Smooth muscle cell (in vitro differentiated cells): ENCODE results near the gene SLC43A2. TPM values are rescaled to one million over a fixed set of nuclear protein-coding genes. Genes with fewer than 3 reads are reported as not detected.

Experiments
- DNase-seq: peaks from one replicate; lab custom pipeline; 2025; ENCODE audit not compliant: unreplicated experiment; lab: John Stamatoyannopoulos, UW
- H2AFZ ChIP-seq: fragments of 200-600 bp; sonication (generic); 2 replicates; pipeline ENCODE4 v1.6.0; 2016; ENCODE audit warnings: antibody characterized with exemption, low read depth, mild to moderate bottlenecking
- H3F3A ChIP-seq: fragments of 200-600 bp; sonication (generic); 2 replicates; pipeline ENCODE4 v1.6.0; 2017; ENCODE audit warnings: antibody characterized with exemption, low read depth
- H3K27ac ChIP-seq: fragments of 200-600 bp; sonication (generic); 2 replicates; pipeline ENCODE4 v1.5.1; 2016; ENCODE audit warnings: low read depth, mild to moderate bottlenecking
- H3K27me3 ChIP-seq: fragments of 200-600 bp; sonication (generic); 2 replicates; pipeline ENCODE4 v1.6.1; 2016; ENCODE audit warnings: low read depth, mild to moderate bottlenecking
- H3K36me3 ChIP-seq: fragments of 200-600 bp; sonication (generic); 2 replicates; pipeline ENCODE4 v1.5.1; 2016; ENCODE audit warnings: low read depth
- H3K4me1 ChIP-seq: fragments of 200-600 bp; sonication (generic); 2 replicates; pipeline ENCODE4 v1.5.1; 2016; ENCODE audit warnings: low read depth
- H3K4me2 ChIP-seq: fragments of 200-600 bp; sonication (generic); 2 replicates; pipeline ENCODE4 v1.6.0; 2016; ENCODE audit warnings: mild to moderate bottlenecking
- H3K4me3 ChIP-seq: fragments of 200-600 bp; sonication (generic); 2 replicates; pipeline ENCODE4 v1.5.1; 2016; ENCODE audit warnings: mild to moderate bottlenecking
- H3K79me2 ChIP-seq: fragments of 200-600 bp; sonication (generic); 2 replicates; pipeline ENCODE4 v1.6.0; 2016; ENCODE audit warnings: low read depth, mild to moderate bottlenecking
- H3K9ac ChIP-seq: fragments of 200-600 bp; sonication (generic); 2 replicates; pipeline ENCODE4 v1.6.0; 2016; ENCODE audit warnings: low read depth
- H3K9me3 ChIP-seq: fragments of 200-600 bp; sonication (generic); replicated peaks from 2 replicates; pipeline ENCODE4 v1.5.1; 2016; ENCODE audit warnings: low read depth
- H4K20me1 ChIP-seq: fragments of 200-600 bp; sonication (generic); 2 replicates; pipeline ENCODE4 v1.6.0; 2016; ENCODE audit warnings: low read depth
- WGBS: methylation state at CpG from one replicate; pipeline ENCODE4 v1.1.7; 2016; ENCODE audit warnings: low lambda C conversion rate; 5-methylcytosine and 5-hydroxymethylcytosine counted together
- polyA plus RNA-seq: library from polyadenylated mRNA; unstranded; fragments of >200 nt; fragmentation: Nextera tagmentation; extraction: Ambion mirVana; gene quantifications from 2 replicates; pipeline ENCODE4 v1.2.1, GENCODE V29; 2016
- total RNA-seq: library from RNA; depleted of rRNA; stranded (reverse); fragments of >200 nt; gene quantifications from 2 replicates; pipeline ENCODE4 v1.2.3, GENCODE V29; 2014
- TF ChIP-seq, protein P1 (sequence below): fragments of 200-600 bp; sonication (generic); IDR thresholded peaks from 2 replicates; pipeline ENCODE4 v1.5.1; 2017; ENCODE audit warnings: borderline replicate concordance, mild to moderate bottlenecking, antibody characterized with exemption; ENCODE audit not compliant: insufficient read depth, poor library complexity, severe bottlenecking

The SLC43A2 gene
- total and polyA plus RNA-seq, 2 experiments from 2014 or later, result 3.8 to 5.3 TPM

GRCh38 chr17:1638171-1638590 lies 9.5 kb upstream of the SLC43A2 start:
- H3K36me3 ChIP-seq, result no peaks in the 10 kb centered on the region
- peaks cover 7% of the 10 kb centered on the region for H3K4me1 ChIP-seq
- H3K9ac ChIP-seq, result no peak overlapping the region
- no peak overlapping the region for H3K27ac ChIP-seq
- H3K79me2 ChIP-seq, result no peaks in the 10 kb centered on the region
- no peaks in the 10 kb centered on the region for H3F3A ChIP-seq
- no peak for DNase-seq
- H3K4me2 ChIP-seq, result no peak overlapping the region
- no peak overlapping the region for H2AFZ ChIP-seq
- H3K27me3 ChIP-seq, result no peaks in the 10 kb centered on the region
- H3K4me3 ChIP-seq, result no peak overlapping the region
- 80% methylated on average over 17 of the region's 17 CpGs for WGBS
- H3K9me3 ChIP-seq, result no peaks in the 10 kb centered on the region
- no peaks in the 10 kb centered on the region for H4K20me1 ChIP-seq
- TF ChIP-seq, protein P1, sequence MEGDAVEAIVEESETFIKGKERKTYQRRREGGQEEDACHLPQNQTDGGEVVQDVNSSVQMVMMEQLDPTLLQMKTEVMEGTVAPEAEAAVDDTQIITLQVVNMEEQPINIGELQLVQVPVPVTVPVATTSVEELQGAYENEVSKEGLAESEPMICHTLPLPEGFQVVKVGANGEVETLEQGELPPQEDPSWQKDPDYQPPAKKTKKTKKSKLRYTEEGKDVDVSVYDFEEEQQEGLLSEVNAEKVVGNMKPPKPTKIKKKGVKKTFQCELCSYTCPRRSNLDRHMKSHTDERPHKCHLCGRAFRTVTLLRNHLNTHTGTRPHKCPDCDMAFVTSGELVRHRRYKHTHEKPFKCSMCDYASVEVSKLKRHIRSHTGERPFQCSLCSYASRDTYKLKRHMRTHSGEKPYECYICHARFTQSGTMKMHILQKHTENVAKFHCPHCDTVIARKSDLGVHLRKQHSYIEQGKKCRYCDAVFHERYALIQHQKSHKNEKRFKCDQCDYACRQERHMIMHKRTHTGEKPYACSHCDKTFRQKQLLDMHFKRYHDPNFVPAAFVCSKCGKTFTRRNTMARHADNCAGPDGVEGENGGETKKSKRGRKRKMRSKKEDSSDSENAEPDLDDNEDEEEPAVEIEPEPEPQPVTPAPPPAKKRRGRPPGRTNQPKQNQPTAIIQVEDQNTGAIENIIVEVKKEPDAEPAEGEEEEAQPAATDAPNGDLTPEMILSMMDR, result no peak

DNA sequence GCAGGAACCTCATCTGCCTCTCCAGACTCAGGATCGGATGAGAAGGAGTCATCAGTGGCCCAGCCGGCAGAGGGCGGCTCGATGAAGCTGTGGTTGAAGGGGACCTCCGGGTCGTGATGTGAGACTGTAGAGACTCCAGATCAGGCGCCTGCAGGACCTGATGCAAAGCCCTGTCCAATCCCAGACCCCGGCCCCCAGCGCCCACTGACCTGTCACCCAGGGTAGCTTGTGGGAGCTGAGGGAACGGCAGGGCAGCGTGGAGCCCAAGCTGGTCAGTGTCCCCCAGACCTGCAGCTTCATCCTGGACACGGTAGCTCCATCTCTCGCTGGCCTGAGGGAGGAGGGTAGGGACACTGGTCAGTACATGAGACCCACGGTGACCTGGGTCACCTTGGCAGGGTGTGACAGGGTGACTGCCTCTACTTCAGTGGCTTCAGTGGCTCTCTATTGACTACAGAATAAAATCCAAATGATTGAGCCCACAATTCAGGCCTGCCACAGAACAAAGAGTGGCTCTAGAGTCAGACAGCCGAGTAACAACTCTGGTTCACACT lies 8.2 kb upstream of the SLC43A2 start:
- Histone ChIP-seq H3K36me3 (no peaks in the 10 kb centered on the region), H3K4me2 (no peak overlapping the region), H4K20me1 (no peaks in the 10 kb centered on the region), H3K4me3 (no peak overlapping the region), H3K9me3 (no peaks in the 10 kb centered on the region), H3K79me2 (no peaks in the 10 kb centered on the region), H3K27me3 (no peaks in the 10 kb centered on the region), H3K9ac (no peak overlapping the region), H3K27ac (no peak overlapping the region), H3F3A (no peaks in the 10 kb centered on the region), H2AFZ (no peak overlapping the region), H3K4me1 (peaks cover 7% of the 10 kb centered on the region)
- WGBS, result 85% methylated on average over 15 of the region's 15 CpGs
- TF ChIP-seq, protein P1, result no peak
- no peak for DNase-seq

DNA sequence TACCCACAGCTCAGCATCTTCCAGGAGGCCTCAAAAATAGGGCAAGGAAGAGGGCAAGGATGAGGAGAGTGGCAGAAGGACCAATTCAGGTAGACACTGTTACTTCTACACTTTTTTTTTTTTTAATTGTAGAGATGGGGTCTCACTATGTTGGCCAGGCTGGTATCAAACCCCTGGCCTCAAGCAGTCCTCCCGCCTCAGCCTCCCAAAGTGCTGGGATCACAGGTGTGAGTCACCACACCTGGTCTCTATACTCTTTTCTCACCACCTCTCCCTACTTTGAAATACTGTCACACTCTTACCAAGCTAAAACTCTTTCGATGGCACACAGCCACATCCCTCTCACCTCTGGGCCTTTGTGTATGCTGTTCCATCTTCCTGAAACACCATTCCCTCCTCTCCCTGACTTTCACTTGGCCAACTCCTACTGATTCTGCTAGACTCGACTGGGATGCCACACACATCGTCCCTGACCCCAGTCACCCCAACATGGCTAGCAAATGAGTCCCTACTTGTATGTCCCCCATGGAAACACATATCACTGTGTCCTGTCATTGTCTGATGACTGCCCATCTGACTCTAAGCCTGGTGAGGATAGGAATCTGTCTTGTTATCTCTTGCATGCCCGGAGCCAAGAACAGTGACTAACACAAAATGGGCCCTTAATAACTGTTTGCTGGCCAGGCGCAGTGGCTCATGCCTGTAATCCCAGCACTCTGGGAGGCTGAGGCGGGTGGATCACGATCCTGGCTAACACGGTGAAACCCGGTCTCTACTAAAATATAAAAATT lies 7.2 kb upstream of the SLC43A2 start:
- DNase-seq, result no peak
- H3K4me2 ChIP-seq, result no peak overlapping the region
- H4K20me1 ChIP-seq, result no peaks in the 10 kb centered on the region
- no peaks in the 10 kb centered on the region for H3F3A ChIP-seq
- H3K4me1 ChIP-seq, result peaks cover 7% of the 10 kb centered on the region
- H2AFZ ChIP-seq, result no peak overlapping the region
- no peak overlapping the region for H3K4me3 ChIP-seq
- H3K9me3 ChIP-seq, result no peaks in the 10 kb centered on the region
- TF ChIP-seq, protein P1, result no peak
- no peaks in the 10 kb centered on the region for H3K36me3 ChIP-seq
- WGBS, result 66% methylated on average over 10 of the region's 10 CpGs
- no peaks in the 10 kb centered on the region for H3K79me2 ChIP-seq
- no peak overlapping the region for H3K9ac ChIP-seq
- no peaks in the 10 kb centered on the region for H3K27me3 ChIP-seq
- H3K27ac ChIP-seq, result no peak overlapping the region
